GM10266 (cell line): Measurements from ENCODE around the gene CAMK2G.

Source experiments
- DNase-seq: peaks from one replicate; pipeline ENCODE4 v3.0.0; 2012; ENCODE audit errors: extremely low spot score
- CTCF ChIP-seq: IDR thresholded peaks from 2 replicates; pipeline ENCODE4 v1.5.1; 2012; ENCODE audit warnings: mild to moderate bottlenecking, low read depth; ENCODE audit not compliant: control insufficient read depth, insufficient read depth; ENCODE audit errors: missing control alignments

CAMK2G gene

GRCh38 chr10:73814896-73815718, 59.2 kb downstream of the CAMK2G start:
- no peak for TF ChIP-seq CTCF
- peak; percentile 52 for DNase-seq

GRCh38 chr10:73814276-73814895, 60.0 kb downstream of the CAMK2G start:
- TF ChIP-seq CTCF = no peak
- DNase-seq = no peak

GRCh38 chr10:73813333-73813732, 61.0 kb downstream of the CAMK2G start:
- no peak for DNase-seq
- no peak for TF ChIP-seq CTCF

DNA sequence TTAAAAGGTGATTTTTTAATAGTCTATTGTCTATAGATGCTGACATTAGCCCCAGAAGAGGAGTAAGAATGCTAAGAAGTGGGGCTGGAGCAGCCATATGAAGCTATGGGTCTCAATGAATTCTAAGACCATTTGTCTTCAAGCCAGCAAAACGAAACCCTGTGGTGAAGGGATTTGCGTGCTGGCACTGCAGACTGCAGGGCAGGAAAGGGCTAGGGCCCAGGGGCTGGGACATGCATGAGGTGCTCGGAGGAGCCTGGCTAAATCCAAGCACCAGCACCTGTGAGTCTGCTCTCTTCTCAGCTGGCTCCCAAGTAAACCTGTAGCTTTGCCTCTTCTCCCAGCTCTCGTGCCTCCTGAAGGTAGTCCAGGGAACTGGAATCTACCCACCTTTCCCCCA, 61.7 kb downstream of the CAMK2G start:
- no peak for TF ChIP-seq CTCF
- DNase-seq = no peak

GRCh38 chr10:73810735-73811465, 63.5 kb downstream of the CAMK2G start:
- no peak for TF ChIP-seq CTCF
- no peak for DNase-seq

DNA sequence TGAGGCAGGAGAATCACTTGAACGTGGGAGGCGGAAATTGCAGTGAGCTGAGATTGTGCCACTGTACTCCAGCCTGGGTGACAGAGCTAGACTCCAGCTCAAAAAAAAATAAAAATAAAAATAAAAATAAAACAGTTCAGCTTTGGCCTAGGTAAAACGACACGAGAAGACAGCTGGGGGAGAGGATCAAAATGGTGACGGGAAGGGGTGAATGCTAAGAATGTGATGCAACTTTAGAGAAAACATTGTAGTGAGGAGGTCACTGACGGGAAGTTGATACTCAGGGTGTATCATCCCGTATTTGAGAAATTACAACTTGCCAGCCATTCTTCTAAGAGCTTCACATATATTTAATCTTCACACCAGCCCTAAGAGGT, 64.0 kb downstream of the CAMK2G start:
- DNase-seq = no peak
- no peak for TF ChIP-seq CTCF
